Right lobe of liver (tissue), 6 donors: Measurements from ENCODE around the gene LGR4. TPM values are rescaled to one million over a fixed set of nuclear protein-coding genes. Genes with fewer than 3 reads are reported as not detected.
"Not testable (repeated sequence)": the region's sequence is repeated elsewhere in the genome, so short reads cannot be mapped to it uniquely, and the experiment has no call there.

Experiments used
- ATAC-seq, 4 donors: fragments of 200-7000 bp; cut with Tn5 transposase; one replicate each; pipeline ENCODE4 v1.9.1; 2020; ENCODE audit warnings: mild to moderate bottlenecking in 4 of 4, moderate library complexity in 4 of 4
- DNase-seq, 3 donors: peaks; one replicate each; pipeline ENCODE4 v3.0.0-alpha.2; 2020
- H3K27ac ChIP-seq, 3 donors: fragments of 200-600 bp; one replicate each; pipeline ENCODE4 v1.8.0; 2022
- H3K27me3 ChIP-seq, 2 donors: fragments of 200-600 bp; one replicate each; pipeline ENCODE4 v1.8.0; 2022
- H3K36me3 ChIP-seq, 4 donors: fragments of 200-600 bp; sonication (generic) in 1 of 4; one replicate each; pipeline versions ENCODE4 v1.5.1 to v1.8.0; 2017 to 2022; ENCODE audit warnings: control low read depth in 1 of 4
- H3K4me1 ChIP-seq, 4 donors: fragments of 200-600 bp; sonication (generic) in 1 of 4; one replicate each; pipeline versions ENCODE4 v1.5.1 to v1.8.0; 2017 to 2022; ENCODE audit warnings: control low read depth in 1 of 4
- H3K4me3 ChIP-seq, 3 donors: fragments of 200-600 bp; one replicate each; pipeline ENCODE4 v1.8.0; 2022
- H3K9me3 ChIP-seq, 4 donors: fragments of 200-600 bp; sonication (generic) in 1 of 4; one replicate each; pipeline versions ENCODE4 v1.5.1 to v1.8.0; 2017 to 2022; ENCODE audit warnings: control low read depth in 1 of 4
- POLR2A ChIP-seq: fragments of 450-650 bp; IDR thresholded peaks from one replicate; pipeline ENCODE4 v1.6.1; 2017; ENCODE audit warnings: antibody characterized with exemption, mild to moderate bottlenecking
- WGBS: methylation state at CpG from one replicate; pipeline ENCODE4 v1.1.6; 2018; ENCODE audit warnings: low coverage, low lambda C conversion rate; ENCODE audit not compliant: insufficient coverage; ENCODE audit errors: missing lambda C conversion rate; 5-methylcytosine and 5-hydroxymethylcytosine counted together
- intact Hi-C, 2 donors: fragments of 100-400 bp; cut with DNase I; formaldehyde crosslinking; loops; one replicate each; pipeline versions ENCODE4 v1.11.2 to v1.14.1; 2022
- total RNA-seq, 6 experiments: library from RNA; depleted of rRNA in 2 of 6; stranded (reverse); fragments of >200 nt in 2 of 6; fragmentation: NEBNext Ultra II Directional in 3 of 6; extraction: Animal tissue kit (Norgen Biotek cat#: 25700) in 3 of 6; gene quantifications; one replicate each; pipeline versions ENCODE4 v1.1.0 to v1.2.4, GENCODE V29; 2016 to 2023
- TF ChIP-seq, protein P1 (sequence below), 4 donors: fragments of 200-600 bp in 3 of 4; fragments of 450-650 bp in 1 of 4; IDR thresholded peaks; one replicate each; pipeline versions ENCODE4 v1.5.1 to v1.8.0; 2016 to 2022; ENCODE audit warnings: antibody characterized with exemption in 4 of 4, mild to moderate bottlenecking in 2 of 4
- donor health status: DM: no; HTN: yes; CAD: no.
- donor health status: DM: no; HTN: no; CAD: no.
- donor health status: DM: no; HTN: no; CAD: no.
- donor health status: DM: no; HTN: yes; CAD: no.
- donor health status: DM: no; HTN: yes; CAD: no.

Gene LGR4
- total RNA-seq, 6 experiments from 2014 or later = 32.5 to 46.3 (median 44.1) TPM

DNA sequence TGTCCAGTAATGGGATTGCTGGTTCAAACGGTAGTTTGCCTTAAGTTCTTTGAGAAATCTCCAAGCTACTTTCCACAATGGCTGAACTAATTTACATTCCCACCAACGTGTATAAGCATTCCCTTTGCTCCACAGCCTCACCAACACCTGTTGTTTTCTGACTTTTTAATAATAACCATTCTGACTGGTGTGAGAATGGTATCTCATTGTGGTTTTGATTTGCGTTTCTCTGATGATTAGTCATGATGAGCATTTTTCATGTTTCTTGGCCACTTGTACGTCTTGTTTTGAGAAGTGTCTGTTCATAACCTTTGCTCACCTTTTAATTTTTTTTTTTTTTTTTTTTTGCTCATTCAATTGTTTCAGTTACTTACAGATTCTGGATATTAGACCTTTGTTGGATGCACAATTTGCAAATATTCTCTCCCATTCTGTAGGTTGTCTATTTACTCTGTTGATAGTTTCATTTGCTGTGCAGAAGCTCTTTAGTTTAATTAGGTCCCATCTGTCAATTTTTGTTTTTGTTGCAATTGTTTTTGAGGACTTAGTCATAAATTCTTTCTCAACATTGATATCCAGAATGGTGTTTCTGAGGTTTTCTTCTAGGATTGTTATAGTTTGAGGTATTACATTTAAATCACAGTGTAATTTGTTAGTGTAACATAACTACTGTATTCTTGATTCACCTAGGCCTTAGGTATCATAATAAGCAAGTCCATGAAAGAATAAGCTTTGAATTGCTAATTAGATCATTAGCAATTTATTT lies 142.5 kb downstream of the LGR4 start:
- Histone ChIP-seq H3K4me1 (peaks cover 0 to 7% (median 0%) of the 10 kb centered on the region in 4 donors), H3K36me3 (no peaks in the 10 kb centered on the region), H3K27me3 (no peaks in the 10 kb centered on the region), H3K9me3 (no peaks in the 10 kb centered on the region), H3K27ac (no peak overlapping the region), H3K4me3 (no peak overlapping the region)
- no peak for DNase-seq
- WGBS = 91% methylated on average over 4 of the region's 4 CpGs
- TF ChIP-seq POLR2A = no peak
- TF ChIP-seq, protein P1, sequence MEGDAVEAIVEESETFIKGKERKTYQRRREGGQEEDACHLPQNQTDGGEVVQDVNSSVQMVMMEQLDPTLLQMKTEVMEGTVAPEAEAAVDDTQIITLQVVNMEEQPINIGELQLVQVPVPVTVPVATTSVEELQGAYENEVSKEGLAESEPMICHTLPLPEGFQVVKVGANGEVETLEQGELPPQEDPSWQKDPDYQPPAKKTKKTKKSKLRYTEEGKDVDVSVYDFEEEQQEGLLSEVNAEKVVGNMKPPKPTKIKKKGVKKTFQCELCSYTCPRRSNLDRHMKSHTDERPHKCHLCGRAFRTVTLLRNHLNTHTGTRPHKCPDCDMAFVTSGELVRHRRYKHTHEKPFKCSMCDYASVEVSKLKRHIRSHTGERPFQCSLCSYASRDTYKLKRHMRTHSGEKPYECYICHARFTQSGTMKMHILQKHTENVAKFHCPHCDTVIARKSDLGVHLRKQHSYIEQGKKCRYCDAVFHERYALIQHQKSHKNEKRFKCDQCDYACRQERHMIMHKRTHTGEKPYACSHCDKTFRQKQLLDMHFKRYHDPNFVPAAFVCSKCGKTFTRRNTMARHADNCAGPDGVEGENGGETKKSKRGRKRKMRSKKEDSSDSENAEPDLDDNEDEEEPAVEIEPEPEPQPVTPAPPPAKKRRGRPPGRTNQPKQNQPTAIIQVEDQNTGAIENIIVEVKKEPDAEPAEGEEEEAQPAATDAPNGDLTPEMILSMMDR (IDR thresholded peaks at IDR 0.05) = no peak
- ATAC-seq = no peak
- intact Hi-C loops = no loop called here

DNA sequence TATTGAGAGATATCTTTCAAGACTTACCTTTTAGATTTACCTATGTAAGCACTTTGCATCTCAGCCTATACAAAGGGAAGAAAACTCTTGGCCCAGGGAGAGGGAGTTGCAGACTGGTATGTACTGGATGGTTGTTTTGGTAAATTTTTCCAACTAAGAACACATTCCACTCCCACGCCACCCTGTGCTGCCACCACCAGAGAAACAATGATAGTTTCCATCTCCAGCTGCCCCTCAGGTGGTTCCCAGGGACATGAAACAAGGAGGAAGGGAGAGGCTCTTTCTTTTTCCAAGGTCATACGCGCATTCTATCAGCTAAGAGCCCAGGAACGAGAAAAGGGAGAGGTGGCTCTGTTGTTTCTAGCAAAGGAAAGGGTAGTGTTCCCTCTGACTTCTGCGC lies 144.0 kb downstream of the LGR4 start:
- H3K36me3 ChIP-seq = no peaks in the 10 kb centered on the region
- H3K4me3 ChIP-seq = no peak overlapping the region
- intact Hi-C loops = no loop called here
- 92% methylated on average over 5 of the region's 5 CpGs for WGBS
- H3K9me3 ChIP-seq = no peaks in the 10 kb centered on the region
- no peak for DNase-seq
- TF ChIP-seq, protein P1 (IDR thresholded peaks at IDR 0.05) = no peak
- TF ChIP-seq POLR2A = no peak
- no peak for ATAC-seq
- H3K27me3 ChIP-seq = no peaks in the 10 kb centered on the region
- H3K27ac ChIP-seq = no peak overlapping the region
- H3K4me1 ChIP-seq = no peaks in the 10 kb centered on the region

DNA sequence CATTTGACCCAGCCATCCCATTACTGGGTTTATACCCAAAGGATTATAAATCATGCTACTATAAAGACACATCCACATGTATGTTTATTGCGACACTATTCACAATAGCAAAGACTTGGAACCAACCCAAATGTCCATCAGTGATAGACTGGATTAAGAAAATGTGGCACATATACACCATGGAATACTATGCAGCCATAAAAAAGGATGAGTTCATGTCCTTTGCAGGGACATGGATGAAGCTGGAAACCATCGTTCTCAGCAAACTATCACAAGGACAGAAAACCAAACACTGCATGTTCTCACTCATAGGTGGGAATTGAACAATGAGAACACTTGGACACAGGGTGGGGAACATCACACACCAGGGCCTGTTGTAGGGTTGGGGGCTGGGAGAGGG lies 145.5 kb downstream of the LGR4 start:
- ATAC-seq, H3K4me1 ChIP-seq, H3K9me3 ChIP-seq, H3K36me3 ChIP-seq, DNase-seq, H3K27me3 ChIP-seq, intact Hi-C loops, H3K27ac ChIP-seq, H3K4me3 ChIP-seq: not testable (repeated sequence)
- 85% methylated on average over 2 of the region's 2 CpGs for WGBS

DNA sequence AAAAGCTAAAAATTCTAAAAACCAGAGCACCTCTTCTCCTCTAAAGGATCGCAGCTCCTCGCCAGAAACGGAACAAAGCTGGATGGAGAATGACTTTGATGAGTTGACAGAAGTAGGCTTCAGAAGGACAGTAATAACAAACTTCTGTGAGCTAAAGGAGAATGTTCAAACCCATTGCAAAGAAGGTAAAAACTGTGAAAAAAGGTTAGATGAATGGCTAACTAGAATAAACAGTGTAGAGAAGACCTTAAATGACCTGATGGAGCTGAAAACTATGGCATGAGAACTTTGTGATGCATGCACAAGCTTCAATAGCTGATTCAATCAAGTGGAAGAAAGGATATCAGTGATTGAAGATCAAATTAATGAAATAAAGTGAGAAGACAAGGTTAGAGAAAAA lies 150.4 kb downstream of the LGR4 start:
- H3K4me3 ChIP-seq, H3K9me3 ChIP-seq, ATAC-seq, intact Hi-C loops, DNase-seq, H3K36me3 ChIP-seq, H3K27me3 ChIP-seq, H3K27ac ChIP-seq, H3K4me1 ChIP-seq: not testable (repeated sequence)
- no CpG with 5 or more reads among the region's 3 CpGs for WGBS

DNA sequence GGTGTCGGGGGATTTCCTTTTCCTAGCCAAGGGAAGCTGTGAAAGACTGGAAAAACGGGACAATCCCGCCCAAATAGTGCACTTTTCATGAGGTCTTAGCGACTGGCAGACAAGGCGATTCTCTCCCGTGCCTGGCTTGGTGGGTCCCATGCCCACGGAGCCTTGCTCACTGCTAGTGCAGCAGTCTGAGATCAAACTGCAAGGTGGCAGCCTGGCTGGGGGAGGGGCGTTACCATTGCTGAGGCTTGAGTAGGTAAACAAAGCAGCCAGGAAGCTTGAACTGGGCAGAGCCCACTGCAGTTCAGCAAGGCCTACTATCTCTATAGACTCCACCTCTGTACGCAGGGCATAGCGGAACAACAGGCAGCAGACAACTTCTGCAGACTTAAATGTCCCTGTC lies 151.2 kb downstream of the LGR4 start:
- H3K27ac ChIP-seq, H3K4me3 ChIP-seq, H3K4me1 ChIP-seq, ATAC-seq, H3K27me3 ChIP-seq, H3K9me3 ChIP-seq, DNase-seq, H3K36me3 ChIP-seq, intact Hi-C loops: not testable (repeated sequence)
- WGBS = 90% methylated on average over 5 of the region's 10 CpGs

DNA sequence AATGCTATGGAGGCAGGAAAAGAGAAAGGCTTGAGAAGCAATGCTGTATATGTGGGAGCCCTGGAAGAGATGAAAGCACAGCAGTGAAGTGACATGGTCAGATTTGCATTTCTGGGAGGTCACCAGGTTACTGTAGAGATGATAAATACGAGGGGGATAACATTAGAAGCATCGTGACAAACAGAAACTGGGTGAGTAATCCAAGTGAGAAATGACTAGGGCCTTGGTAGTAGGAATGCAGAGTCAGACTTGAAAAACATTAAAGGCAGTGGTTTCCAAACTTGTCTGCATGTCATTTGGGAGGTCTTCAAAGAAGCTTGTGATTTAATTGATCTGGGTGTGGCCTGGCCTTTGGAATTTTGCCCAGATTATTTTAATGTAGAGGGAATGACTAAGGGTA lies 153.5 kb downstream of the LGR4 start:
- intact Hi-C loops = no loop called here
- TF ChIP-seq, protein P1 (IDR thresholded peaks at IDR 0.05) = no peak
- TF ChIP-seq POLR2A = no peak
- no peak overlapping the region for H3K27ac ChIP-seq

More for the DNA sequence above, 153.5 kb downstream of the LGR4 start:
- no peak for DNase-seq
- Histone ChIP-seq H3K36me3 (no peaks in the 10 kb centered on the region), H3K4me3 (no peak overlapping the region), H3K27me3 (no peaks in the 10 kb centered on the region), H3K9me3 (no peaks in the 10 kb centered on the region), H3K4me1 (no peaks in the 10 kb centered on the region)
- WGBS = 25% methylated on average over 2 of the region's 2 CpGs
- peak in 1 of 4 donors; percentile 37 for ATAC-seq
